Naive B cell (primary cell): Measurements from ENCODE around the gene PRRG3. TPM values are rescaled to one million over a fixed set of nuclear protein-coding genes. Genes with fewer than 3 reads are reported as not detected.
A peak's percentile ranks its signal among the peaks of the same experiment; 100 is the strongest.

Experiments used
- ATAC-seq, 2 donors: fragments of 150-1000 bp; cut with Tn5 transposase; 2 replicates each; pipeline ENCODE4 v1.10.0; 2021; ENCODE audit warnings: low read depth in 2 of 2, mild to moderate bottlenecking in 2 of 2, moderate library complexity in 2 of 2
- DNase-seq: peaks from one replicate; pipeline ENCODE4 v3.0.0; 2022
- H3K27ac Mint-ChIP-seq, 6 donors: one replicate each; pipeline ENCODE4 v1.8.0; 2020 to 2022; ENCODE audit warnings: mild to moderate bottlenecking in 6 of 6, mixed read lengths in 6 of 6, moderate library complexity in 5 of 6, inconsistent platforms in 2 of 6
- H3K27me3 Mint-ChIP-seq, 3 donors: one replicate each; pipeline ENCODE4 v1.8.0; 2021 to 2022; ENCODE audit warnings: mixed read lengths in 3 of 3, mild to moderate bottlenecking in 1 of 3
- H3K36me3 Mint-ChIP-seq, 2 donors: one replicate each; pipeline ENCODE4 v1.8.0; 2020 to 2022; ENCODE audit warnings: mixed read lengths in 2 of 2, inconsistent platforms in 1 of 2, mild to moderate bottlenecking in 1 of 2
- H3K4me1 Mint-ChIP-seq, 3 donors: one replicate each; pipeline ENCODE4 v1.8.0; 2020 to 2022; ENCODE audit warnings: mixed read lengths in 3 of 3, inconsistent platforms in 1 of 3, mild to moderate bottlenecking in 1 of 3, moderate library complexity in 1 of 3
- H3K4me3 Mint-ChIP-seq, 8 donors: one replicate each; pipeline ENCODE4 v1.8.0; 2020 to 2022; ENCODE audit warnings: mild to moderate bottlenecking in 8 of 8, mixed read lengths in 8 of 8, moderate library complexity in 8 of 8, inconsistent platforms in 2 of 8
- H3K9me3 Mint-ChIP-seq, 7 donors: one replicate each; pipeline ENCODE4 v1.8.0; 2020 to 2022; ENCODE audit warnings: mixed read lengths in 7 of 7, mild to moderate bottlenecking in 5 of 7, inconsistent platforms in 2 of 7, moderate library complexity in 1 of 7
- polyA plus RNA-seq, 6 donors: library from polyadenylated mRNA; unstranded; fragments of 300-500 nt; fragmentation: Illumina TruSeq; gene quantifications; one replicate each; pipeline ENCODE4 v1.2.3, GENCODE V29; 2021; ENCODE audit warnings: low read depth in 6 of 6

The PRRG3 gene
- polyA plus RNA-seq, 6 donors from 2014 or later, result not detected

DNA sequence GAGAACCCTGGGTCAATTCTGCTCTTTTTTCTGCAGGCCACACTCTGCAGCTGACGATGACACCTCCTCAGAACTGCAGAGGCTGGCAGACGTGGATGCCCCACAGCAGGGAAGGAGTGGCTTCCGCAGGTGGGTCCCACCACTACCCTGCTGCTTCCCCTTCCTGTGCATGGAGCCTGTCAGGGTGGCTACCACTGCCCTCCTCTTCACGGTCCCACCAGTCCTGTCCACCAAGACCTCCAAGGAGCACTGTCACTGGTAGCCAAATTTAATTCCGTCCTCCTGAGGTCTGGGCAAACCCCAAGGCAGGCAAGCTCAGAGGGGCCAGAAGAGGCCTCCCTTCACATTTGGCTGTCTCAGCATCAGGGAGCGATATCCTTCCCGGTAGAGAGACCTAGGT, 43.5 kb downstream of the PRRG3 start:
- peaks cover 8 to 19% (median 15%) of the 10 kb centered on the region in 3 donors for H3K27me3 Mint-ChIP-seq
- no peak for ATAC-seq
- H3K27ac Mint-ChIP-seq, result no peak overlapping the region
- H3K4me3 Mint-ChIP-seq, result no peak overlapping the region
- H3K36me3 Mint-ChIP-seq, result no peaks in the 10 kb centered on the region
- H3K4me1 Mint-ChIP-seq, result no peaks in the 10 kb centered on the region
- peaks cover 0 to 5% (median 0%) of the 10 kb centered on the region in 7 donors for H3K9me3 Mint-ChIP-seq
- no peak for DNase-seq

DNA sequence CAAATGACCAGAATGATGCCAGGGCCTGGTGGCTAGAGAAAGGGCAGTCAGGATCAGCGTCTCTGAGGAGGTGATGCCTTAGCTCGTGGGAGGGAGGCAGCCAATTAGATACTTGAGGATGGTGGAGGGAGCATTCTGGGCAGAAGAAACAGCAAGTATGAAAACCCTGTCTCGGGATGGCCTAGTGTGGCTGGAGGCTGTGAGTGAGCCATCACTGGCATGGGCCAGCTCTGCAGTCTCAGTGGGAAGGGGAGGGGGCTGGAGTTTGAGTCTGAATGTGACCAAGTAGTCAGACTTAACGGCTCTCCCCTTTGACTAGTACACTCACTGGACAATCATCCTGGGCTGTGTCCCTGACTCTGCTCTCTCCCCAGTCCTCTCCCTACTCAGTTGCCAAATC, 46.3 kb downstream of the PRRG3 start:
- no peaks in the 10 kb centered on the region for H3K9me3 Mint-ChIP-seq
- H3K4me3 Mint-ChIP-seq, result no peak overlapping the region
- no peaks in the 10 kb centered on the region for H3K4me1 Mint-ChIP-seq
- H3K27ac Mint-ChIP-seq, result no peak overlapping the region
- H3K27me3 Mint-ChIP-seq, result no peaks in the 10 kb centered on the region
- ATAC-seq (no peak), DNase-seq (no peak)
- no peaks in the 10 kb centered on the region for H3K36me3 Mint-ChIP-seq

DNA sequence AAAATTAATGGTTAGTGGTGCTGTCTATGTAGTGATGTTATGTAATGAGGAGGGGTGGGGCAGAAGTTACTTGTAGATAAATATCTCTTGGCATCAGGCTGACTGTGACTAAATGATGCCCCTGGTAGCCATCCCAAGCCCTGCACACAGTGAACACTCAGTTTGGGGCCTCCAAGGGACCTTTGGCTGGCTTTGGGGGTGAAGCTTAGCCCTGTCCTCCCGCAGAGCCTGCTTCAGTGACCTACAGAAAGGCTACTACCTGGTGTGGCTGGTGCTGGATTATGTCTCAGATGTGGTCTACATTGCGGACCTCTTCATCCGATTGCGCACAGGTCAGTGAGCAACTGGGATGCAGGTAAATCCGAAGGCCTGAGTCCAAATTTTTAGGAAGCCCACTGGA, 47.1 kb downstream of the PRRG3 start:
- H3K9me3 Mint-ChIP-seq, result no peaks in the 10 kb centered on the region
- no peak overlapping the region for H3K27ac Mint-ChIP-seq
- H3K4me1 Mint-ChIP-seq, result no peaks in the 10 kb centered on the region
- no peaks in the 10 kb centered on the region for H3K36me3 Mint-ChIP-seq
- no peak for DNase-seq
- ATAC-seq, result no peak
- no peaks in the 10 kb centered on the region for H3K27me3 Mint-ChIP-seq
- H3K4me3 Mint-ChIP-seq, result no peak overlapping the region

DNA sequence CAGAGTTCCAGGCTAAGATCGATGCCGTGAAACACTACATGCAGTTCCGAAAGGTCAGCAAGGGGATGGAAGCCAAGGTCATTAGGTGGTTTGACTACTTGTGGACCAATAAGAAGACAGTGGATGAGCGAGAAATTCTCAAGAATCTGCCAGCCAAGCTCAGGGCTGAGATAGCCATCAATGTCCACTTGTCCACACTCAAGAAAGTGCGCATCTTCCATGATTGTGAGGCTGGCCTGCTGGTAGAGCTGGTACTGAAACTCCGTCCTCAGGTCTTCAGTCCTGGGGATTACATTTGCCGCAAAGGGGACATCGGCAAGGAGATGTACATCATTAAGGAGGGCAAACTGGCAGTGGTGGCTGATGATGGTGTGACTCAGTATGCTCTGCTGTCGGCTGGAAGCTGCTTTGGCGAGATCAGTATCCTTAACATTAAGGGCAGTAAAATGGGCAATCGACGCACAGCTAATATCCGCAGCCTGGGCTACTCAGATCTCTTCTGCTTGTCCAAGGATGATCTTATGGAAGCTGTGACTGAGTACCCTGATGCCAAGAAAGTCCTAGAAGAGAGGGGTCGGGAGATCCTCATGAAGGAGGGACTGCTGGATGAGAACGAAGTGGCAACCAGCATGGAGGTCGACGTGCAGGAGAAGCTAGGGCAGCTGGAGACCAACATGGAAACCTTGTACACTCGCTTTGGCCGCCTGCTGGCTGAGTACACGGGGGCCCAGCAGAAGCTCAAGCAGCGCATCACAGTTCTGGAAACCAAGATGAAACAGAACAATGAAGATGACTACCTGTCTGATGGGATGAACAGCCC, 48.6 kb downstream of the PRRG3 start:
- no peaks in the 10 kb centered on the region for H3K4me1 Mint-ChIP-seq
- DNase-seq (no peak), ATAC-seq (no peak)
- H3K36me3 Mint-ChIP-seq, result no peaks in the 10 kb centered on the region
- no peak overlapping the region for H3K27ac Mint-ChIP-seq
- no peaks in the 10 kb centered on the region for H3K27me3 Mint-ChIP-seq
- H3K4me3 Mint-ChIP-seq, result no peak overlapping the region
- H3K9me3 Mint-ChIP-seq, result no peaks in the 10 kb centered on the region

DNA sequence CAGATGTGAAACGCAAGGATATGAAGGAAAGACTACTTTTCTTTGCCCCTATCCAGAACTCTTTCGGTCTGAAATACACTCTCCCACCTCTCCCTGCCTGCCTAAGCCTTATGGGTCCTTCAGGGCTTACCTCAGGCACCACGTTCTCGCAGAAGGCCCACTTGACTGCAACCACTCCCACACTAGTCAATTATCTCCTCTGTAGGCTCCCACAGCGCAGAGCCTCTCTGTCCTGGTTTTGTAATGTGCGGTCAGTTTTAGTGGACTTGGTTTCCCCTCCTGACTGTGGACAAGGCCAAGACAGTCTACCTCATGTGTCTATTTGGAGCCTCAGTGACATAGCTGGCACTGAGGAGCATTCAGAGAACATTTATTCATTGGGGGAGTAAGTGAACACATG, 50.4 kb downstream of the PRRG3 start:
- Mint-ChIP-seq H3K9me3 (peaks cover 0 to 2% (median 0%) of the 10 kb centered on the region in 7 donors), H3K4me1 (no peaks in the 10 kb centered on the region), H3K4me3 (no peak overlapping the region), H3K27me3 (peaks cover 0 to 3% (median 0%) of the 10 kb centered on the region in 3 donors), H3K36me3 (no peaks in the 10 kb centered on the region), H3K27ac (no peak overlapping the region)
- ATAC-seq (no peak), DNase-seq (no peak)

DNA sequence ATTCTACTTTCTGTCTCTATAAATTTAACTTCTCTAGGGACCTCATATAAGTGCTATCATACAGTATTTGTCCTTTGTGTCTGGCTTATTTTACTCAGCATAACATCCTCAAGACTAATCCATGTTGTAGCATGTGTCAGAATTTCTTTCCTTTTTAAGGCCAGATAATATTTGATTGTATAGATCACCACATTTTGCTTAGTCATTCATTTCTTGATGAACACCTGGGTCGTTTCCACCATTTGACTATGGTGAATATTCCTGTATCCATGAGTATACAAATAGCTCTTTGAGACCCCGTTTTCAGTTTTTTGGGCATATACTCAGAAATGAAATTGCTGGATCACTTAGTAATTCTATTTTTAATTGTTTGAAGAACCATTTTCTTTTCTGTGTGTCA, 51.2 kb downstream of the PRRG3 start:
- H3K27me3 Mint-ChIP-seq, result peaks cover 4 to 11% (median 7%) of the 10 kb centered on the region in 3 donors
- H3K9me3 Mint-ChIP-seq, result peaks cover 0 to 2% (median 0%) of the 10 kb centered on the region in 7 donors
- no peak overlapping the region for H3K4me3 Mint-ChIP-seq
- H3K4me1 Mint-ChIP-seq, result no peaks in the 10 kb centered on the region
- DNase-seq, result no peak
- no peak overlapping the region for H3K27ac Mint-ChIP-seq
- H3K36me3 Mint-ChIP-seq, result no peaks in the 10 kb centered on the region
- ATAC-seq, result no peak

DNA sequence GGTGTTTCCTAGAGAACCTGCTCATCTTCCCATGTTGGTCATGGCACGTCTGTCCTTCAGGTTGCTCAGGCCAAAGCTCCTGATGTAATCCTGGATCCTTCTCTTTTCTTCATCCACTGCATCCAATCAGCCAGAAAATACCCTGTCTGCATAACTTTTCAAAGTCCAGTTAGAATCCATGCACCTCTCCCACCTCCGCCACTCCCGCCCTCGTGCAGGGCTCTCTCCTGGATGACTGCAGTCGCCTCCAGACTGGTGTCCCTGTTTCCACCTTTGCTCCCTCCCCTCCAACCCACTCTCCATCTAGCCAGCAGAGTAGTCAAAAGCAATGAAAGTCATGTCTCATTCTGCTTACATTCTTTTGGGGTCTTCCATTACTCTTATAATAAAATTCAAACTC, 55.3 kb downstream of the PRRG3 start:
- ATAC-seq (no peak), DNase-seq (no peak)
- peaks cover 0 to 2% (median 0%) of the 10 kb centered on the region in 7 donors for H3K9me3 Mint-ChIP-seq
- H3K27me3 Mint-ChIP-seq, result peaks cover 4 to 19% (median 9%) of the 10 kb centered on the region in 3 donors
- H3K27ac Mint-ChIP-seq, result no peak overlapping the region
- H3K4me3 Mint-ChIP-seq, result peak overlapping the region in 1 of 8 donors; percentile 77
- no peaks in the 10 kb centered on the region for H3K36me3 Mint-ChIP-seq
- H3K4me1 Mint-ChIP-seq, result no peaks in the 10 kb centered on the region

DNA sequence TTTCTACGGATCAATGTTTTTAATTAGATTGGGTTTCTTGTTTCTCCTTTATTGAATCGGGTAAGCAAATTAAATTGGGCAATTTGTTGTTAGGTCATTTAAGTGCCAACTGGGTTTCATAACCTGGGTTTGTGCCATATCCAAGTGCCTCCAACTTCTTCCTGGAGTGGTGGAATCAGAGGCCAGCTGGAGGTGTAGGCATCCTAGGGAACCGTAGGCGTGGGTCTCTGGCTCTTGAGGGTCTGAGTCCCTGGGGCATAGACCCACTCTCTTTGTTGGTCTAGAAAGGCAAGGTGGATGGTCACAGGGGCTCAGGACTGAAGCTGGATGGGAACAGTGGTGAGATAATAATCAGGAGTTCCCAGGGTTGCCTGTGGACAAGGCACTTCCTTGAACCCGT, 57.6 kb downstream of the PRRG3 start:
- H3K27ac Mint-ChIP-seq, result no peak overlapping the region
- no peak overlapping the region for H3K4me3 Mint-ChIP-seq
- no peaks in the 10 kb centered on the region for H3K36me3 Mint-ChIP-seq
- peaks cover 0 to 4% (median 0%) of the 10 kb centered on the region in 7 donors for H3K9me3 Mint-ChIP-seq
- ATAC-seq, result no peak
- H3K27me3 Mint-ChIP-seq, result peaks cover 4 to 31% (median 9%) of the 10 kb centered on the region in 3 donors
- DNase-seq, result no peak
- peaks cover 0 to 4% (median 0%) of the 10 kb centered on the region in 3 donors for H3K4me1 Mint-ChIP-seq

DNA sequence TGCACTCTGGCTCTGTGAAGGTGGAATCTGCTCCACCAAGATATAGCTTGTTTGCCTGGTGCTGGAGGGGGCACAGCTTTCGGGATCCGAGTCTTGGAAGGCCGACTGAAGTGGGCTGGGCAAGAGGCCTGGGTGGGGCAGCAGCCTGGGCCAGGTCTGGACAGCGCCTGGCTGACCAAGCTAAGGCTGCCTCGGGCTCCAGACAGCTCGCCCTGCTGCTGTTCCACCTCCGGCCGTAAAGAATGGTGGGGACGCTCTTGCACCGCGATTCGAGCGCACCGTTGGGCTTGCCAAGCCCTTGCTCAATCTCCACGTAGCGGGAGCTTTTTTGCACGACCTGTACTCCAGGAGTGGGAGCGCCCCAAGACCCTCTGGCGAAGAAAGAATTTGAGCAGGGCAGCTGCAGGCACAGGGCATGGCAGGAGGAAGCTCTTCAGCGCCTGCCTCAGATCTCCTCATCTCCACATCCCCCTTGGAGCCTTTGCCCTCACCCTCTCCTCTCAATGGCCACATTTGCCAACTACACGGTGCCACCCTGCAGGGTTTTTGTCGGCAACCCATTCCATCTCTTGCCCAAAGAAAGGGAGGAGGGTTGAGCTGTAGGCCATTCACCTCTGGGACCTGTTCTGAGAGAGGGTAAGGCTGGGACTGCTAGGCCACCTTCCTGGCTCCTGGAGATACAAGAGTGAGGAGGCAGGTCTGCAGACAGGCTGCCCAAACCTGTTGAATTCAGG, 58.2 kb downstream of the PRRG3 start:
- no peak for DNase-seq
- H3K27me3 Mint-ChIP-seq, result peaks cover 4 to 31% (median 9%) of the 10 kb centered on the region in 3 donors
- peaks cover 0 to 4% (median 0%) of the 10 kb centered on the region in 3 donors for H3K4me1 Mint-ChIP-seq
- peak overlapping the region in 1 of 6 donors; percentile 64 for H3K27ac Mint-ChIP-seq
- no peaks in the 10 kb centered on the region for H3K36me3 Mint-ChIP-seq
- no peak for ATAC-seq
- peaks cover 0 to 4% (median 0%) of the 10 kb centered on the region in 7 donors for H3K9me3 Mint-ChIP-seq
- no peak overlapping the region for H3K4me3 Mint-ChIP-seq

DNA sequence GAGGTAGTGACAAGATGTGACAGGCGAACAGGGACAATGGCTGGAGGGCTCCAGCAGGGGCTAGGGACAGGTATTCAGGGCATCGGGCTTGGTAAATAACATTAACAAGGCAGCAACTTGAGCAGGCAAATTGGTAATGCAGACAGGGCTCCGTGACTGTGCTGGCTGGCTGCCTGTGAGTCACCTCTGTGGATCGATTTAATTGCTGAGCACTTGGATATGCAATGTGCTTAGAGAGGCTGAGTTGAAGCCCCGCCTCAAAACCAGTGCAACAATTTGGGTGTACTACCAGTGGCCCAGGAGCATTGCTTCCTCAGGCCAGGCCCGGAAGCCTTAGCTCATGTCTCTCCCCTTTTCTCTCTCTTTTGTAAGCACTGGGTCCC, 58.8 kb downstream of the PRRG3 start:
- DNase-seq (no peak), ATAC-seq (no peak)
- H3K36me3 Mint-ChIP-seq, result no peaks in the 10 kb centered on the region
- peaks cover 0 to 4% (median 0%) of the 10 kb centered on the region in 7 donors for H3K9me3 Mint-ChIP-seq
- peaks cover 0 to 4% (median 0%) of the 10 kb centered on the region in 3 donors for H3K4me1 Mint-ChIP-seq
- H3K4me3 Mint-ChIP-seq, result no peak overlapping the region
- peak overlapping the region in 1 of 6 donors; percentile 64 for H3K27ac Mint-ChIP-seq
- H3K27me3 Mint-ChIP-seq, result peaks cover 4 to 31% (median 9%) of the 10 kb centered on the region in 3 donors

DNA sequence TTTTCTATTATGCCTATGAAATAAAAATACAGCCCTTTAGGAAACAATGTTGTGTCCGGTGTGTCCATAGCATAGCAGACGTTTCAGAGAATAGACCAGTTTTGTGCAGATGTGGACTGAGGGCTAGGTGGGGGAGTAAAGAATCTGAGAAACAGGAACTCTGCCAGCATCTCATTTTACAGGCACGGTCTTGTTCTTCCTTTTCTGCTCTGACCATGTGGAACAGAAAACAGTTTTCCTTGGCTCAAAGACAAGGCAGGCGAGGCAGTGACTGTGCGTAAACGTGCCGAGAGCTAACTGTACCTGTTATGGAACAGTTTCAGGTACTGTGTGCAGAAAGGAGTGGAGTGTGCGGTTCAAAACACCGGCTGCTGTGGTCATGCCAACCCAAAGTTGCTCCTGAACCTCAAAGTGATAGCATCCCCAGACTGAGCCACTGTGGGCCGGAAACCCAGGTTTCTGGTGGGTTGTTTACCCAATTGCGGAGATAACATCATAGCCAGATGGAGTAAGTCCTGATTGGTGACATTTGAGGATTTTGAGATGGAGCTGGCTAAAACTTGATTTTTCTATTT, 59.5 kb downstream of the PRRG3 start:
- ATAC-seq (no peak), DNase-seq (no peak)
- Mint-ChIP-seq H3K4me1 (peaks cover 0 to 4% (median 0%) of the 10 kb centered on the region in 3 donors), H3K27ac (no peak overlapping the region), H3K4me3 (no peak overlapping the region), H3K36me3 (no peaks in the 10 kb centered on the region), H3K9me3 (peaks cover 0 to 4% (median 0%) of the 10 kb centered on the region in 7 donors), H3K27me3 (peaks cover 4 to 31% (median 9%) of the 10 kb centered on the region in 3 donors)
